Endothelial cell of umbilical vein (primary cell): ENCODE measurements around the gene MACF1. TPM values are rescaled to one million over a fixed set of nuclear protein-coding genes. Genes with fewer than 3 reads are reported as not detected.

Source experiments
- BruUV-seq: library from RNA; stranded (reverse); fragments of 400-500 nt; replicated peaks from 2 replicates; lab custom pipeline; 2021; lab: Mats Ljungman, UMichigan
- CTCF ChIA-PET: fragments of 300-600, 350-600 bp; sonication (Branson Sonifier 250); formaldehyde crosslinking; loops from one replicate; lab custom pipeline; 2021; ENCODE audit warnings: antibody characterized with exemption, inconsistent platforms; lab: Charles Lee
- POLR2A ChIA-PET: fragments of 300-600, 350-600 bp; sonication (Branson Sonifier 250); formaldehyde crosslinking; loops from one replicate; lab custom pipeline; 2021; ENCODE audit warnings: antibody characterized with exemption, inconsistent platforms; lab: Charles Lee
- DNase-seq: peaks from one replicate; pipeline ENCODE4 v3.0.0-alpha.2; 2011; ENCODE audit warnings: low read depth, low spot score
- FAIRE-seq: peaks from 2 replicates; lab custom pipeline; 2011; peaks lifted over from hg19 to GRCh38; lab: Jason Lieb, UNC
- H2AFZ ChIP-seq: 2 replicates; pipeline ENCODE4 v1.6.0; 2012; ENCODE audit warnings: low read depth, low read length, control low read depth, inconsistent platforms
- H3K27ac ChIP-seq: 2 replicates; pipeline ENCODE4 v1.5.1; 2011; ENCODE audit warnings: low read depth, mild to moderate bottlenecking, control low read depth, low read length, moderate library complexity; ENCODE audit not compliant: insufficient read depth
- H3K27me3 ChIP-seq, 2 experiments: 2 replicates each; pipeline versions ENCODE4 v1.6.0 to v1.6.1; 2011; ENCODE audit warnings: low read length in 2 of 2, mixed read lengths in 1 of 2; ENCODE audit not compliant: control insufficient read depth in 2 of 2, insufficient read depth in 2 of 2
- H3K36me3 ChIP-seq, 2 experiments: 2 replicates in 1 of 2; 3 replicates in 1 of 2; pipeline ENCODE4 v1.5.1; 2011; ENCODE audit warnings: low read length in 2 of 2, mild to moderate bottlenecking in 1 of 2, moderate library complexity in 1 of 2; ENCODE audit not compliant: control insufficient read depth in 2 of 2, insufficient read depth in 2 of 2; ENCODE audit errors: extremely low read depth in 1 of 2
- H3K4me1 ChIP-seq: 3 replicates; pipeline ENCODE4 v1.5.1; 2011; ENCODE audit warnings: mild to moderate bottlenecking, low read length; ENCODE audit not compliant: control insufficient read depth, insufficient read depth; ENCODE audit errors: extremely low read depth
- H3K4me2 ChIP-seq: 2 replicates; pipeline ENCODE4 v1.6.1; 2011; ENCODE audit warnings: low read length, control low read depth, mixed read lengths; ENCODE audit not compliant: insufficient read depth
- H3K4me3 ChIP-seq, 3 experiments: fragments of 200-600 bp in 1 of 3; sonication (generic), shearing (Covaris generic) in 1 of 3; replicated peaks in 1 of 3; 2 replicates each; pipeline ENCODE4 v1.5.1; 2011 to 2016; ENCODE audit warnings: control low read depth in 3 of 3, low read length in 3 of 3, mild to moderate bottlenecking in 2 of 3, inconsistent platforms in 1 of 3, low read depth in 1 of 3, moderate library complexity in 1 of 3; ENCODE audit not compliant: insufficient read depth in 1 of 3
- H3K79me2 ChIP-seq: 2 replicates; pipeline ENCODE4 v1.6.0; 2012; ENCODE audit warnings: low read length, inconsistent platforms; ENCODE audit not compliant: control insufficient read depth, insufficient read depth
- H3K9ac ChIP-seq: replicated peaks from 2 replicates; pipeline ENCODE3; 2011; ENCODE audit warnings: low read length, control low read depth; ENCODE audit not compliant: insufficient read depth; ENCODE audit errors: extremely low read depth
- H3K9me1 ChIP-seq: replicated peaks from 3 replicates; pipeline ENCODE4 v1.6.0; 2011; ENCODE audit warnings: mild to moderate bottlenecking, low read length; ENCODE audit not compliant: control insufficient read depth, insufficient read depth; ENCODE audit errors: extremely low read depth
- H3K9me3 ChIP-seq: replicated peaks from 2 replicates; pipeline ENCODE4 v1.5.1; 2012; ENCODE audit warnings: low read length, inconsistent platforms; ENCODE audit not compliant: control insufficient read depth, insufficient read depth
- H4K20me1 ChIP-seq: replicated peaks from 2 replicates; pipeline ENCODE3; 2011; ENCODE audit warnings: mild to moderate bottlenecking, low read length; ENCODE audit not compliant: control insufficient read depth, insufficient read depth; ENCODE audit errors: extremely low read depth
- EZH2 ChIP-seq: IDR thresholded peaks from 2 replicates; pipeline ENCODE4 v1.6.1; 2012; ENCODE audit warnings: borderline replicate concordance, low read depth, mild to moderate bottlenecking, moderate library complexity, low read length, inconsistent platforms; ENCODE audit not compliant: severe bottlenecking
- FOS ChIP-seq: IDR thresholded peaks from 2 replicates; pipeline ENCODE4 v1.6.1; 2011; ENCODE audit warnings: mild to moderate bottlenecking, low read length, moderate library complexity, borderline replicate concordance; ENCODE audit not compliant: insufficient read depth
- GATA2 ChIP-seq: IDR thresholded peaks from 2 replicates; pipeline ENCODE4 v1.7.0; 2011; ENCODE audit warnings: low read depth, mild to moderate bottlenecking, moderate library complexity, mixed read lengths, low read length; ENCODE audit not compliant: insufficient read length, insufficient read depth
- JUN ChIP-seq: IDR thresholded peaks from 2 replicates; pipeline ENCODE4 v1.6.1; 2011; ENCODE audit warnings: borderline replicate concordance, low read depth; ENCODE audit not compliant: insufficient read length, insufficient read depth
- MYC ChIP-seq: IDR thresholded peaks from one replicate; pipeline ENCODE4 v1.6.1; 2011; ENCODE audit warnings: mild to moderate bottlenecking, low read depth, low read length
- POLR2A ChIP-seq: IDR thresholded peaks from 2 replicates; pipeline ENCODE4 v1.6.1; 2012; ENCODE audit warnings: low read depth, mild to moderate bottlenecking, control low read depth, low read length
- POLR2AphosphoS5 ChIP-seq: IDR thresholded peaks from 2 replicates; pipeline ENCODE4 v1.6.1; 2012; ENCODE audit warnings: low read depth, mild to moderate bottlenecking, control low read depth, low read length, moderate library complexity; ENCODE audit not compliant: insufficient read depth
- dilution Hi-C: fragments of 300-500 bp; cut with MboI; formaldehyde crosslinking; loops from one replicate; pipeline ENCODE4 v1.15.0; 2019; ENCODE audit warnings: low sequenced_read_pairs; ENCODE audit not compliant: extremely low pct_ligation_motif_present
- intact Hi-C: fragments of 100-400 bp; cut with micrococcal nuclease; formaldehyde crosslinking; loops from one replicate; pipeline ENCODE4 v1.10.0; 2022
- polyA plus RNA-seq, 4 experiments: library from polyadenylated mRNA; depleted of rRNA in 3 of 4; stranded (reverse) in 3 of 4; unstranded in 1 of 4; fragments of >200 nt; gene quantifications; 2 replicates each; pipeline versions ENCODE4 v1.2.1 to v1.2.3, GENCODE V29; 2011 to 2012; ENCODE audit warnings: missing spikeins in 1 of 4
- total RNA-seq: library from RNA; stranded (reverse); gene quantifications from 2 replicates; pipeline ENCODE4 v1.2.3, GENCODE V29; 2021
- TF ChIP-seq, protein P1 (sequence below): IDR thresholded peaks from 2 replicates; pipeline ENCODE4 v1.6.1; 2011; ENCODE audit not compliant: insufficient read depth, insufficient read length
- TF ChIP-seq, protein P2 (sequence below), 2 donors: IDR thresholded peaks; 1 replicate in 1 of 2; 2 replicates in 1 of 2; pipeline ENCODE4 v1.5.1; 2011; ENCODE audit warnings: low read length in 2 of 2, mild to moderate bottlenecking in 2 of 2, moderate library complexity in 2 of 2, control low read depth in 1 of 2, inconsistent platforms in 1 of 2, low read depth in 1 of 2; ENCODE audit not compliant: insufficient read depth in 1 of 2; ENCODE audit errors: extremely low read depth in 1 of 2

The MACF1 gene
- total and polyA plus RNA-seq, 2 donors (not counting 3 experiments of a cell fraction or from before 2014, with no cell fraction given), result 122 to 587 TPM

DNA sequence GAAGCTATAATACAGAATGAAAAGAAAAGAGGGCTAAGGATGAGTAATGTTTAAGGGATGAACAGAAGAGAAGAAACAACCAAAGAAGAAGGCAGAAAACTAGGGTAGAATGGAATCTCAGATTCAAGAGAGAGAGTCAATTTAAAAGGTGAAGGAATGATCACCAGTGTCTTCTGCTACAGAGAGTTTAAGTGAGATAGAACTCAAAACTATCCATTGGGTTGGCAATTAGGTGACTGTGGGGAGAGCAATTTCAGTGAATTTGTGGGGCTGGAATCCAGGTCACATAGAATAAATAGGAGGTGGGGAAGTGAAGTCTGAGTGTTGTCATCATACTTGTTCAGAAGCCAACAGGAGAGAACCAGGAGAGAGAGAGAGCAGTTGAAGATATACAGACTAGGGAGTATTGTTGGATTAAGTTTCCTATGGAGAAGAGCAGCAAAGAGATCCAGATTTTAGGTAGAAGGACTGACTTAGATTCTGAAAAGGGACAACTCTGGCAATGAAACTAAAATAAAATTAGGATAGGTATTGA, 19.9 kb downstream of the MACF1 start:
- CTCF ChIA-PET, result interaction anchor here (0.7 kb wide), 1 partner anchor 32 kb away, joined by 3 read pairs; no protein-coding TSS in a partner anchor
- Histone ChIP-seq H3K9ac (no peak overlapping the region), H3K27ac (no peak overlapping the region), H3K79me2 (peaks cover 96% of the 10 kb centered on the region), H4K20me1 (peaks cover 6% of the 10 kb centered on the region), H3K36me3 (no peaks in the 10 kb centered on the region), H3K4me1 (no peaks in the 10 kb centered on the region), H3K4me2 (no peak overlapping the region), H3K27me3 (no peaks in the 10 kb centered on the region), H2AFZ (no peak overlapping the region), H3K9me3 (no peaks in the 10 kb centered on the region), H3K4me3 (no peak overlapping the region), H3K9me1 (no peaks in the 10 kb centered on the region)
- no TSS peak for BruUV-seq
- DNase-seq (no peak), FAIRE-seq (no peak)
- intact Hi-C loops (no loop called here), dilution Hi-C loops (no loop called here)
- POLR2A ChIA-PET, result no interaction called here
- no peak for TF ChIP-seq MYC
- no peak for TF ChIP-seq FOS
- TF ChIP-seq, protein P1, sequence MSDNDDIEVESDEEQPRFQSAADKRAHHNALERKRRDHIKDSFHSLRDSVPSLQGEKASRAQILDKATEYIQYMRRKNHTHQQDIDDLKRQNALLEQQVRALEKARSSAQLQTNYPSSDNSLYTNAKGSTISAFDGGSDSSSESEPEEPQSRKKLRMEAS, result no peak
- TF ChIP-seq GATA2, result no peak
- TF ChIP-seq JUN, result no peak
- no peak for TF ChIP-seq POLR2A
- TF ChIP-seq, protein P2, sequence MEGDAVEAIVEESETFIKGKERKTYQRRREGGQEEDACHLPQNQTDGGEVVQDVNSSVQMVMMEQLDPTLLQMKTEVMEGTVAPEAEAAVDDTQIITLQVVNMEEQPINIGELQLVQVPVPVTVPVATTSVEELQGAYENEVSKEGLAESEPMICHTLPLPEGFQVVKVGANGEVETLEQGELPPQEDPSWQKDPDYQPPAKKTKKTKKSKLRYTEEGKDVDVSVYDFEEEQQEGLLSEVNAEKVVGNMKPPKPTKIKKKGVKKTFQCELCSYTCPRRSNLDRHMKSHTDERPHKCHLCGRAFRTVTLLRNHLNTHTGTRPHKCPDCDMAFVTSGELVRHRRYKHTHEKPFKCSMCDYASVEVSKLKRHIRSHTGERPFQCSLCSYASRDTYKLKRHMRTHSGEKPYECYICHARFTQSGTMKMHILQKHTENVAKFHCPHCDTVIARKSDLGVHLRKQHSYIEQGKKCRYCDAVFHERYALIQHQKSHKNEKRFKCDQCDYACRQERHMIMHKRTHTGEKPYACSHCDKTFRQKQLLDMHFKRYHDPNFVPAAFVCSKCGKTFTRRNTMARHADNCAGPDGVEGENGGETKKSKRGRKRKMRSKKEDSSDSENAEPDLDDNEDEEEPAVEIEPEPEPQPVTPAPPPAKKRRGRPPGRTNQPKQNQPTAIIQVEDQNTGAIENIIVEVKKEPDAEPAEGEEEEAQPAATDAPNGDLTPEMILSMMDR (IDR thresholded peaks at IDR 0.05; ENCODE audit: extremely low read depth in 1 of 2, insufficient read depth in 1 of 2, low read depth in 1 of 2, low read length in 2 of 2), result no peak
- TF ChIP-seq POLR2AphosphoS5, result no peak
- no peak for TF ChIP-seq EZH2
